H1 (cell line): ENCODE data around the gene RARRES2. TPM values are rescaled to one million over a fixed set of nuclear protein-coding genes. Genes with fewer than 3 reads are reported as not detected.

Experiments
- BACH1 ChIP-seq: IDR thresholded peaks from 2 replicates; pipeline ENCODE4 v1.6.1; 2012; ENCODE audit warnings: low read length, improper control_type of control experiment
- BRCA1 ChIP-seq: IDR thresholded peaks from 2 replicates; pipeline ENCODE4 v1.6.1; 2012; ENCODE audit warnings: low read depth, low read length, improper control_type of control experiment
- CBX5 ChIP-seq: fragments of 300-800, 300-1000 bp; sonication (generic); IDR thresholded peaks from 2 replicates; pipeline ENCODE4 v1.7.1; 2016; ENCODE audit warnings: antibody characterized with exemption, low read length, low read depth
- CBX8 ChIP-seq: fragments of 300-800, 300-1000 bp; sonication (generic); IDR thresholded peaks from 2 replicates; pipeline ENCODE4 v1.7.1; 2016; ENCODE audit warnings: low read depth, low read length, borderline replicate concordance
- GABPA ChIP-seq: IDR thresholded peaks from 2 replicates; pipeline ENCODE4 v1.6.1; 2011; ENCODE audit warnings: mild to moderate bottlenecking, low read length, moderate library complexity, borderline replicate concordance; ENCODE audit not compliant: insufficient read depth
- HDAC6 ChIP-seq: IDR thresholded peaks from one replicate; pipeline ENCODE4 v1.7.1; 2012; ENCODE audit warnings: low read depth, mild to moderate bottlenecking, inconsistent platforms, low read length, moderate library complexity
- JUND ChIP-seq: IDR thresholded peaks from 2 replicates; pipeline ENCODE4 v1.6.1; 2011; ENCODE audit warnings: mild to moderate bottlenecking, improper control_type of control experiment, low read length
- KDM1A ChIP-seq: fragments of 200-600, 300-600 bp; sonication (generic); IDR thresholded peaks from 2 replicates; pipeline ENCODE4 v1.7.1; 2016; ENCODE audit warnings: mild to moderate bottlenecking, low read length, borderline replicate concordance
- KDM5A ChIP-seq: fragments of 200-600 bp; IDR thresholded peaks from 2 replicates; pipeline ENCODE4 v1.7.1; 2012; ENCODE audit warnings: mild to moderate bottlenecking, low read length, inconsistent platforms, mixed read lengths
- NANOG ChIP-seq: IDR thresholded peaks from 2 replicates; pipeline ENCODE4 v1.6.1; 2011; ENCODE audit warnings: low read length, low read depth, mild to moderate bottlenecking, inconsistent platforms; ENCODE audit not compliant: insufficient read depth, poor library complexity, severe bottlenecking
- PHF8 ChIP-seq: fragments of 200-600 bp; sonication (generic); conservative IDR thresholded peaks from 2 replicates; pipeline ENCODE4 v1.7.1; 2012; ENCODE audit warnings: low read depth, mild to moderate bottlenecking, inconsistent platforms, low read length, moderate library complexity
- POLR2AphosphoS5 ChIP-seq: IDR thresholded peaks from 2 replicates; pipeline ENCODE4 v1.6.1; 2011; ENCODE audit warnings: low read depth, low read length
- RBBP5 ChIP-seq: IDR thresholded peaks from 2 replicates; pipeline ENCODE4 v1.7.1; 2012; ENCODE audit warnings: low read depth, mild to moderate bottlenecking, inconsistent platforms, low read length, moderate library complexity, borderline replicate concordance
- RXRA ChIP-seq: IDR thresholded peaks from 2 replicates; pipeline ENCODE4 v1.6.1; 2011; ENCODE audit warnings: low read depth, mild to moderate bottlenecking, low read length, moderate library complexity; ENCODE audit not compliant: insufficient read depth
- SAP30 ChIP-seq: fragments of 300-600 bp; sonication (generic); IDR thresholded peaks from 2 replicates; pipeline ENCODE4 v1.7.1; 2012; ENCODE audit warnings: low read length, moderate library complexity, mild to moderate bottlenecking, inconsistent platforms; ENCODE audit not compliant: insufficient read depth, insufficient replicate concordance
- SIRT6 ChIP-seq: IDR thresholded peaks from one replicate; pipeline ENCODE4 v1.7.1; 2012; ENCODE audit warnings: low read length, inconsistent platforms
- SRF ChIP-seq: IDR thresholded peaks from 2 replicates; pipeline ENCODE4 v1.6.1; 2011; ENCODE audit warnings: mild to moderate bottlenecking, low read depth, low read length, moderate library complexity
- TCF12 ChIP-seq: IDR thresholded peaks from 2 replicates; pipeline ENCODE4 v1.6.1; 2011; ENCODE audit warnings: low read depth, mild to moderate bottlenecking, low read length
- USF2 ChIP-seq: IDR thresholded peaks from 2 replicates; pipeline ENCODE4 v1.6.1; 2011; ENCODE audit warnings: low read length, improper control_type of control experiment
- YY1 ChIP-seq: IDR thresholded peaks from 2 replicates; pipeline ENCODE4 v1.6.1; 2011; ENCODE audit warnings: low read depth, mild to moderate bottlenecking, low read length
- polyA plus RNA-seq, 7 experiments: library from polyadenylated mRNA; depleted of rRNA in 3 of 7; stranded (reverse) in 5 of 7; unstranded in 2 of 7; fragments of >200 nt in 5 of 7; fragments of 200-250 nt in 2 of 7; gene quantifications; 1 replicate in 5 of 7; 2 replicates in 1 of 7; 4 replicates in 1 of 7; pipeline versions ENCODE4 v1.2.1 to v1.2.3, GENCODE V29; 2011 to 2013; ENCODE audit warnings: missing spikeins in 2 of 7, mixed read lengths in 2 of 7
- total RNA-seq: library from RNA; stranded (reverse); fragmentation: NEBNext Ultra II Directional; extraction: Animal tissue kit (Norgen Biotek cat#: 25700); gene quantifications from 2 replicates; pipeline ENCODE4 v1.2.1, GENCODE V29; 2021

Gene RARRES2
- total and polyA plus RNA-seq, 2 of the 8 experiments (the other 6 are each of a cell fraction or from before 2014, with no cell fraction given) = 254 to 441 TPM

GRCh38 chr7:150378115-150378852, 36.9 kb upstream of the RARRES2 start (continued):
- peak; percentile 38 for TF ChIP-seq NANOG
- peak; percentile 84; the same call in 1 of the 2 replicates for TF ChIP-seq KDM1A
- TF ChIP-seq CBX8 = no peak
- no peak for TF ChIP-seq BACH1
- 0 out of 2 replicates have a peak, but pooled peaks have one; percentile 17 for TF ChIP-seq YY1
- no peak for TF ChIP-seq PHF8
- TF ChIP-seq TCF12 = no peak
- TF ChIP-seq POLR2AphosphoS5 = 0 out of 2 replicates have a peak, but pooled peaks have one; percentile 69
- TF ChIP-seq HDAC6 = no peak
- TF ChIP-seq SRF = no peak
- no peak for TF ChIP-seq KDM5A
- no peak for TF ChIP-seq RBBP5
- TF ChIP-seq USF2 = no peak
- no peak for TF ChIP-seq SIRT6
- no peak for TF ChIP-seq BRCA1
- TF ChIP-seq GABPA = no peak
- TF ChIP-seq RXRA = 0 out of 2 replicates have a peak, but pooled peaks have one; percentile 2
- no peak for TF ChIP-seq SAP30
- no peak for TF ChIP-seq CBX5
- no peak for TF ChIP-seq JUND
